ENCODE measurements around the gene ZBED2.

- TF ChIP-seq, protein P1, sequence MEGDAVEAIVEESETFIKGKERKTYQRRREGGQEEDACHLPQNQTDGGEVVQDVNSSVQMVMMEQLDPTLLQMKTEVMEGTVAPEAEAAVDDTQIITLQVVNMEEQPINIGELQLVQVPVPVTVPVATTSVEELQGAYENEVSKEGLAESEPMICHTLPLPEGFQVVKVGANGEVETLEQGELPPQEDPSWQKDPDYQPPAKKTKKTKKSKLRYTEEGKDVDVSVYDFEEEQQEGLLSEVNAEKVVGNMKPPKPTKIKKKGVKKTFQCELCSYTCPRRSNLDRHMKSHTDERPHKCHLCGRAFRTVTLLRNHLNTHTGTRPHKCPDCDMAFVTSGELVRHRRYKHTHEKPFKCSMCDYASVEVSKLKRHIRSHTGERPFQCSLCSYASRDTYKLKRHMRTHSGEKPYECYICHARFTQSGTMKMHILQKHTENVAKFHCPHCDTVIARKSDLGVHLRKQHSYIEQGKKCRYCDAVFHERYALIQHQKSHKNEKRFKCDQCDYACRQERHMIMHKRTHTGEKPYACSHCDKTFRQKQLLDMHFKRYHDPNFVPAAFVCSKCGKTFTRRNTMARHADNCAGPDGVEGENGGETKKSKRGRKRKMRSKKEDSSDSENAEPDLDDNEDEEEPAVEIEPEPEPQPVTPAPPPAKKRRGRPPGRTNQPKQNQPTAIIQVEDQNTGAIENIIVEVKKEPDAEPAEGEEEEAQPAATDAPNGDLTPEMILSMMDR (IDR thresholded peaks at IDR 0.05) = no peak
- TF ChIP-seq, protein P2, sequence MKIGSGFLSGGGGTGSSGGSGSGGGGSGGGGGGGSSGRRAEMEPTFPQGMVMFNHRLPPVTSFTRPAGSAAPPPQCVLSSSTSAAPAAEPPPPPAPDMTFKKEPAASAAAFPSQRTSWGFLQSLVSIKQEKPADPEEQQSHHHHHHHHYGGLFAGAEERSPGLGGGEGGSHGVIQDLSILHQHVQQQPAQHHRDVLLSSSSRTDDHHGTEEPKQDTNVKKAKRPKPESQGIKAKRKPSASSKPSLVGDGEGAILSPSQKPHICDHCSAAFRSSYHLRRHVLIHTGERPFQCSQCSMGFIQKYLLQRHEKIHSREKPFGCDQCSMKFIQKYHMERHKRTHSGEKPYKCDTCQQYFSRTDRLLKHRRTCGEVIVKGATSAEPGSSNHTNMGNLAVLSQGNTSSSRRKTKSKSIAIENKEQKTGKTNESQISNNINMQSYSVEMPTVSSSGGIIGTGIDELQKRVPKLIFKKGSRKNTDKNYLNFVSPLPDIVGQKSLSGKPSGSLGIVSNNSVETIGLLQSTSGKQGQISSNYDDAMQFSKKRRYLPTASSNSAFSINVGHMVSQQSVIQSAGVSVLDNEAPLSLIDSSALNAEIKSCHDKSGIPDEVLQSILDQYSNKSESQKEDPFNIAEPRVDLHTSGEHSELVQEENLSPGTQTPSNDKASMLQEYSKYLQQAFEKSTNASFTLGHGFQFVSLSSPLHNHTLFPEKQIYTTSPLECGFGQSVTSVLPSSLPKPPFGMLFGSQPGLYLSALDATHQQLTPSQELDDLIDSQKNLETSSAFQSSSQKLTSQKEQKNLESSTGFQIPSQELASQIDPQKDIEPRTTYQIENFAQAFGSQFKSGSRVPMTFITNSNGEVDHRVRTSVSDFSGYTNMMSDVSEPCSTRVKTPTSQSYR (CRISPR knock-in tag; IDR thresholded peaks at IDR 0.05) = no peak
- no peak for TF ChIP-seq ESRRA (CRISPR knock-in tag; IDR thresholded peaks at IDR 0.05; ENCODE audit: borderline replicate concordance)
- no peak for TF ChIP-seq SP1 (CRISPR knock-in tag; conservative IDR thresholded peaks at IDR 0.05)
- TF ChIP-seq CBFB (CRISPR knock-in tag; IDR thresholded peaks at IDR 0.05; ENCODE audit: low read depth) = no peak
Observed at GRCh38 chr3:111568911-111569310, 26.2 kb downstream of the ZBED2 start.

All from WTC11 (cell line).